Measurements from ENCODE around the gene ACAD8.

The ACAD8 gene

GRCh38 chr11:134292661-134293060 lies 39.3 kb downstream of the ACAD8 start:
- no peak for DNase-seq

GRCh38 chr11:134293119-134294113 lies 40.0 kb downstream of the ACAD8 start:
- no peak for DNase-seq

GRCh38 chr11:134294664-134295063 lies 41.3 kb downstream of the ACAD8 start:
- no peak for DNase-seq

- no peak for DNase-seq
Measured at GRCh38 chr11:134312223-134312622, 58.9 kb downstream of the ACAD8 start.

- DNase-seq = no peak
Measured at GRCh38 chr11:134312807-134313206, 59.4 kb downstream of the ACAD8 start.

GRCh38 chr11:134313379-134313778 lies 60.0 kb downstream of the ACAD8 start:
- DNase-seq = no peak

GRCh38 chr11:134313821-134314607 lies 60.6 kb downstream of the ACAD8 start:
- DNase-seq = no peak

Measured in NCI-H2081 (cell line).